IMR-90 (cell line): Measurements from ENCODE around the gene TRIM63. TPM values are rescaled to one million over a fixed set of nuclear protein-coding genes. Genes with fewer than 3 reads are reported as not detected.

ENCODE experiments used
- ATAC-seq: fragments of 200-7000 bp; cut with Tn5 transposase; 2 replicates; pipeline ENCODE4 v1.9.1; 2020; ENCODE audit warnings: low read depth, mild to moderate bottlenecking, moderate library complexity
- BruUV-seq: library from RNA; stranded (reverse); fragments of 400-500 nt; replicated peaks from 2 replicates; lab custom pipeline; 2021; lab: Mats Ljungman, UMichigan
- CTCF ChIA-PET: fragments of 300-600 bp; formaldehyde crosslinking; extraction: SDS; loops from one replicate; lab custom pipeline; 2021; ENCODE audit warnings: antibody characterized with exemption; lab: Yijun Ruan, JAX
- POLR2A ChIA-PET: fragments of 300-600 bp; sonication (Branson Sonifier 250); formaldehyde crosslinking; loops from one replicate; lab custom pipeline; 2022; ENCODE audit warnings: antibody characterized with exemption; ENCODE audit not compliant: unreplicated experiment; lab: Charles Lee
- DNase-seq: peaks from one replicate; pipeline ENCODE4 v3.0.0; 2013
- H2AFZ ChIP-seq: replicated peaks from 2 replicates; pipeline ENCODE3; 2013; ENCODE audit warnings: low read length, mild to moderate bottlenecking; ENCODE audit not compliant: poor library complexity
- H2AK5ac ChIP-seq: 2 replicates; pipeline ENCODE4 v1.6.1; 2013; ENCODE audit warnings: low read depth, low read length, inconsistent platforms
- H2AK9ac ChIP-seq: replicated peaks from 2 replicates; pipeline ENCODE3; 2013; ENCODE audit warnings: mild to moderate bottlenecking, low read depth, low read length, moderate library complexity; ENCODE audit not compliant: poor library complexity
- H2BK120ac ChIP-seq: 2 replicates; pipeline ENCODE4 v1.6.1; 2013; ENCODE audit warnings: low read depth, low read length, inconsistent platforms
- H2BK15ac ChIP-seq: 3 replicates; pipeline ENCODE4 v1.6.1; 2013; ENCODE audit warnings: low read depth, low read length, inconsistent platforms
- H2BK20ac ChIP-seq: 2 replicates; pipeline ENCODE4 v1.6.1; 2013; ENCODE audit warnings: low read depth, mild to moderate bottlenecking, inconsistent platforms, low read length, moderate library complexity
- H2BK5ac ChIP-seq: 2 replicates; pipeline ENCODE4 v1.6.1; 2013; ENCODE audit warnings: mild to moderate bottlenecking, low read depth, low read length, inconsistent platforms; ENCODE audit not compliant: poor library complexity, severe bottlenecking
- H3K14ac ChIP-seq: replicated peaks from 2 replicates; pipeline ENCODE4 v1.6.1; 2013; ENCODE audit warnings: low read depth, low read length, inconsistent platforms
- H3K18ac ChIP-seq: 2 replicates; pipeline ENCODE4 v1.6.1; 2013; ENCODE audit warnings: low read depth, low read length, control low read depth
- H3K23ac ChIP-seq: 2 replicates; pipeline ENCODE4 v1.6.1; 2013; ENCODE audit warnings: low read depth, low read length, inconsistent platforms
- H3K27ac ChIP-seq: 2 replicates; pipeline ENCODE4 v1.5.1; 2013; ENCODE audit warnings: mild to moderate bottlenecking, control low read depth, low read length; ENCODE audit not compliant: insufficient read depth
- H3K27me3 ChIP-seq: 2 replicates; pipeline ENCODE4 v1.6.1; 2013; ENCODE audit warnings: low read length; ENCODE audit not compliant: control insufficient read depth, insufficient read depth
- H3K36me3 ChIP-seq: 2 replicates; pipeline ENCODE4 v1.6.1; 2013; ENCODE audit warnings: low read length, mixed read lengths; ENCODE audit not compliant: control insufficient read depth, insufficient read depth
- H3K4ac ChIP-seq: 2 replicates; pipeline ENCODE4 v1.6.1; 2013; ENCODE audit warnings: low read depth, low read length, inconsistent platforms
- H3K4me1 ChIP-seq: 2 replicates; pipeline ENCODE4 v1.6.1; 2013; ENCODE audit warnings: low read length, mixed read lengths; ENCODE audit not compliant: control insufficient read depth, insufficient read depth
- H3K4me2 ChIP-seq: 2 replicates; pipeline ENCODE4 v1.6.1; 2013; ENCODE audit warnings: low read depth, mild to moderate bottlenecking, control low read depth, low read length, moderate library complexity
- H3K4me3 ChIP-seq: 2 replicates; pipeline ENCODE4 v1.5.1; 2013; ENCODE audit warnings: low read depth, mild to moderate bottlenecking, control low read depth, low read length, moderate library complexity; ENCODE audit not compliant: insufficient read depth
- H3K56ac ChIP-seq: 2 replicates; pipeline ENCODE4 v1.6.1; 2013; ENCODE audit warnings: low read length, inconsistent platforms; ENCODE audit not compliant: insufficient read depth; ENCODE audit errors: extremely low read depth
- H3K79me1 ChIP-seq, 2 experiments: 2 replicates each; pipeline ENCODE4 v1.6.1; 2013; ENCODE audit warnings: low read length in 2 of 2, inconsistent platforms in 1 of 2, low read depth in 1 of 2
- H3K9ac ChIP-seq: 2 replicates; pipeline ENCODE4 v1.6.1; 2013; ENCODE audit warnings: low read depth, low read length, control low read depth
- H3K9me1 ChIP-seq: 2 replicates; pipeline ENCODE4 v1.6.1; 2013; ENCODE audit warnings: low read length, inconsistent platforms; ENCODE audit not compliant: insufficient read depth
- H3K9me3 ChIP-seq: 2 replicates; pipeline ENCODE4 v1.6.1; 2013; ENCODE audit warnings: low read length; ENCODE audit not compliant: control insufficient read depth, insufficient read depth
- H4K20me1 ChIP-seq: 2 replicates; pipeline ENCODE4 v1.6.1; 2013; ENCODE audit warnings: low read length, inconsistent platforms; ENCODE audit not compliant: insufficient read depth
- H4K5ac ChIP-seq: 2 replicates; pipeline ENCODE4 v1.6.1; 2013; ENCODE audit warnings: mild to moderate bottlenecking, low read depth, low read length, control low read depth
- H4K8ac ChIP-seq, 2 experiments: 2 replicates each; pipeline ENCODE4 v1.6.1; 2013; ENCODE audit warnings: low read depth in 2 of 2, low read length in 2 of 2, control low read depth in 1 of 2, inconsistent platforms in 1 of 2
- H4K91ac ChIP-seq: 2 replicates; pipeline ENCODE4 v1.6.1; 2013; ENCODE audit warnings: low read depth, low read length, inconsistent platforms; ENCODE audit not compliant: insufficient read depth
- BHLHE40 ChIP-seq: fragments of 150-350 bp; IDR thresholded peaks from 2 replicates; pipeline ENCODE4 v1.6.1; 2016; ENCODE audit warnings: mild to moderate bottlenecking, low read depth, low read length
- CHD1 ChIP-seq: IDR thresholded peaks from 2 replicates; pipeline ENCODE4 v1.6.1; 2012; ENCODE audit warnings: low read depth, low read length, improper control_type of control experiment
- MAZ ChIP-seq: IDR thresholded peaks from 2 replicates; pipeline ENCODE4 v1.6.1; 2012; ENCODE audit warnings: low read depth, mild to moderate bottlenecking, low read length, improper control_type of control experiment, moderate library complexity, borderline replicate concordance
- POLR2A ChIP-seq: IDR thresholded peaks from 2 replicates; pipeline ENCODE4 v1.6.1; 2012; ENCODE audit warnings: mild to moderate bottlenecking, low read depth, low read length
- RAD21 ChIP-seq: IDR thresholded peaks from 2 replicates; pipeline ENCODE4 v1.6.1; 2012; ENCODE audit warnings: low read length, improper control_type of control experiment
- RCOR1 ChIP-seq: IDR thresholded peaks from 2 replicates; pipeline ENCODE4 v1.6.1; 2012; ENCODE audit warnings: mild to moderate bottlenecking, low read length, improper control_type of control experiment; ENCODE audit not compliant: insufficient replicate concordance
- SMC3 ChIP-seq: fragments of 150-350 bp; IDR thresholded peaks from 2 replicates; pipeline ENCODE4 v1.6.1; 2016; ENCODE audit warnings: low read depth, mild to moderate bottlenecking, antibody characterized with exemption, low read length, moderate library complexity
- WGBS, 2 experiments: methylation state at CpG; one replicate each; pipeline versions ENCODE4 v1.1.5 to v1.1.7; 2013; ENCODE audit warnings: missing lambda C conversion rate in 2 of 2; ENCODE audit not compliant: insufficient read length in 1 of 2; ENCODE audit errors: extremely low coverage in 2 of 2; 5-methylcytosine and 5-hydroxymethylcytosine counted together
- dilution Hi-C: fragments of 300-500 bp; cut with HindIII; formaldehyde crosslinking; loops from one replicate; pipeline ENCODE4 v1.14.3; 2018; ENCODE audit warnings: low sequenced_read_pairs; ENCODE audit not compliant: unreplicated experiment
- in situ Hi-C: fragments of 300-500 bp; cut with MboI; formaldehyde crosslinking; loops from 3 replicates; pipeline ENCODE4 v1.14.3; 2019; ENCODE audit warnings: low sequenced_read_pairs, inconsistent platforms, mixed read lengths
- intact Hi-C: fragments of 100-400 bp; cut with micrococcal nuclease; formaldehyde crosslinking; loops from 2 replicates; pipeline ENCODE4 v1.10.0; 2022
- polyA plus RNA-seq, 3 experiments: library from polyadenylated mRNA; depleted of rRNA; stranded (reverse); fragments of >200 nt; gene quantifications; 2 replicates each; pipeline ENCODE4 v1.2.3, GENCODE V29; 2012; ENCODE audit warnings: low replicate concordance in 1 of 3
- total RNA-seq: library from RNA; depleted of rRNA; stranded (reverse); fragments of >200 nt; gene quantifications from 2 replicates; pipeline ENCODE4 v1.2.3, GENCODE V29; 2012
- TF ChIP-seq, protein P1 (sequence below): fragments of 150-350 bp; IDR thresholded peaks from 2 replicates; pipeline ENCODE4 v1.6.1; 2016; ENCODE audit warnings: low read depth, mild to moderate bottlenecking, low read length, moderate library complexity, borderline replicate concordance

The TRIM63 gene
- total and polyA plus RNA-seq, 2 of the 4 experiments (the other 2 are of a cell fraction): not detected

DNA sequence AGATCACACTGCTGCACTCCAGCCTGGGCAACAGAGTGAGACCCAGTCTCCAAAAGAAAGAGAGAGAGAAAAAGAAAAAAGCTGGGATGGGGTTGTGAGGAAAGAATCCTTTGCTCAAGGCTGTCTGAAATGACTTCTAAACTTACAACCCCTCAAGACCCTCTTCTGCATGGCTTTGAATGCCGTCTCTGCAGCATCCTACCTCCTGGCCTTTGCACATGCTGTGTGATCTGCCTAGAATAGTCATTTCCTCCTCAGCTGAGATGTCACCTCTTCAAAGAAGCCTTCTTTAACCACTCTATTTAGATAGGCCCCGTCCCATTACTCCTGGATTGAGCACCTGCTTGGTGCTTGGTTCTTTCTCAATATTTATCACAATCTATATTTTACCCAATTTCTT lies 17.4 kb upstream of the TRIM63 start:
- no peak overlapping the region for H4K5ac ChIP-seq
- no peak overlapping the region for H2BK5ac ChIP-seq
- H2AFZ ChIP-seq: no peak overlapping the region
- CTCF ChIA-PET: no interaction called here
- no peak for TF ChIP-seq MAZ
- TF ChIP-seq CHD1: no peak
- TF ChIP-seq, protein P1, sequence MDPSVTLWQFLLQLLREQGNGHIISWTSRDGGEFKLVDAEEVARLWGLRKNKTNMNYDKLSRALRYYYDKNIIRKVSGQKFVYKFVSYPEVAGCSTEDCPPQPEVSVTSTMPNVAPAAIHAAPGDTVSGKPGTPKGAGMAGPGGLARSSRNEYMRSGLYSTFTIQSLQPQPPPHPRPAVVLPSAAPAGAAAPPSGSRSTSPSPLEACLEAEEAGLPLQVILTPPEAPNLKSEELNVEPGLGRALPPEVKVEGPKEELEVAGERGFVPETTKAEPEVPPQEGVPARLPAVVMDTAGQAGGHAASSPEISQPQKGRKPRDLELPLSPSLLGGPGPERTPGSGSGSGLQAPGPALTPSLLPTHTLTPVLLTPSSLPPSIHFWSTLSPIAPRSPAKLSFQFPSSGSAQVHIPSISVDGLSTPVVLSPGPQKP: no peak
- no peak for TF ChIP-seq BHLHE40
- no peak for TF ChIP-seq RCOR1
- TF ChIP-seq SMC3: no peak
- TF ChIP-seq POLR2A: no peak
- TF ChIP-seq RAD21: no peak
- H3K9me3 ChIP-seq: no peaks in the 10 kb centered on the region
- no peak overlapping the region for H2AK5ac ChIP-seq
- H3K9ac ChIP-seq: no peak overlapping the region
- no peaks in the 10 kb centered on the region for H3K79me1 ChIP-seq
- H3K23ac ChIP-seq: no peak overlapping the region
- no peak overlapping the region for H3K4me3 ChIP-seq
- no peak overlapping the region for H2BK120ac ChIP-seq
- no peak overlapping the region for H3K56ac ChIP-seq
- no TSS peak for BruUV-seq
- no peaks in the 10 kb centered on the region for H3K9me1 ChIP-seq
- H2AK9ac ChIP-seq: no peak overlapping the region
- in situ Hi-C loops: no loop called here
- intact Hi-C loops: no loop called here
- peaks cover 29% of the 10 kb centered on the region for H3K27me3 ChIP-seq
- POLR2A ChIA-PET: no interaction called here
- no peak overlapping the region for H3K4ac ChIP-seq
- H3K4me2 ChIP-seq: no peak overlapping the region
- H2BK20ac ChIP-seq: no peak overlapping the region
- no peak overlapping the region for H3K18ac ChIP-seq
- H4K91ac ChIP-seq: no peak overlapping the region
- no peak overlapping the region for H4K8ac ChIP-seq
- peaks cover 1% of the 10 kb centered on the region; the same call in 1 of the 2 replicates for H3K4me1 ChIP-seq
- no peaks in the 10 kb centered on the region for H4K20me1 ChIP-seq
- no peaks in the 10 kb centered on the region for H3K36me3 ChIP-seq
- no peak overlapping the region for H3K14ac ChIP-seq
- dilution Hi-C loops: no loop called here
- ATAC-seq (no peak), DNase-seq (no peak)
- WGBS, 2 experiments: 60% methylated on average over 1 of the region's 2 CpGs; no CpG with 5 or more reads in 1 of the 2 experiments
- no peak overlapping the region for H2BK15ac ChIP-seq
- no peak overlapping the region for H3K27ac ChIP-seq
